Psoas muscle (tissue), 8 donors: Measurements from ENCODE around the gene GNAI3. TPM values are rescaled to one million over a fixed set of nuclear protein-coding genes. Genes with fewer than 3 reads are reported as not detected.
A peak's percentile ranks its signal among the peaks of the same experiment; 100 is the strongest.

ENCODE experiments used
- ATAC-seq, 4 donors: fragments of 200-7000 bp; cut with Tn5 transposase; one replicate each; pipeline ENCODE4 v1.9.1; 2020; ENCODE audit warnings: moderate library complexity in 3 of 4, mild to moderate bottlenecking in 2 of 4
- DNase-seq, 2 donors: peaks; one replicate each; pipeline ENCODE4 v3.0.0-alpha.2; 2020
- H3K27ac ChIP-seq: fragments of 200-600 bp; one replicate; pipeline ENCODE4 v1.8.0; 2022
- H3K27me3 ChIP-seq, 3 donors: fragments of 200-600 bp in 1 of 3; one replicate each; pipeline versions ENCODE4 v1.6.1 to v1.8.0; 2013 to 2022; ENCODE audit warnings: low read length in 2 of 3, mild to moderate bottlenecking in 2 of 3, moderate library complexity in 1 of 3; ENCODE audit not compliant: insufficient read depth in 3 of 3
- H3K36me3 ChIP-seq, 2 donors: fragments of 200-600 bp in 1 of 2; one replicate each; pipeline versions ENCODE4 v1.6.1 to v1.8.0; 2013 to 2022; ENCODE audit warnings: low read depth in 1 of 2, mild to moderate bottlenecking in 1 of 2, moderate library complexity in 1 of 2; ENCODE audit not compliant: insufficient read depth in 1 of 2
- H3K4me1 ChIP-seq: fragments of 200-600 bp; one replicate; pipeline ENCODE4 v1.8.0; 2022
- H3K4me3 ChIP-seq: fragments of 200-600 bp; one replicate; pipeline ENCODE4 v1.8.0; 2022; ENCODE audit warnings: mild to moderate bottlenecking
- H3K9me3 ChIP-seq: fragments of 200-600 bp; one replicate; pipeline ENCODE4 v1.8.0; 2022
- whole genome bisulfite sequencing, 3 donors: extraction: QIAGEN DNeasy Blood & Tissue Kit; methylation state at CpG; one replicate each; pipeline versions ENCODE4 v1.1.6 to v1.1.7; 2013; 5-methylcytosine and 5-hydroxymethylcytosine counted together
- intact Hi-C, 2 donors: fragments of 100-400 bp; cut with DNase I; formaldehyde crosslinking; loops; one replicate each; pipeline versions ENCODE4 v1.11.0 to v1.14.2; 2022
- polyA plus RNA-seq, 3 donors: library from polyadenylated mRNA; stranded (reverse); fragments of 200-250 nt; gene quantifications; one replicate each; pipeline ENCODE4 v1.2.3, GENCODE V29; 2013
- total RNA-seq, 4 donors: library from RNA; stranded (reverse); fragmentation: NEBNext Ultra II Directional in 2 of 4; extraction: Animal tissue kit (Norgen Biotek cat#: 25700) in 2 of 4; gene quantifications; one replicate each; pipeline versions ENCODE4 v1.2.1 to v1.2.4, GENCODE V29; 2021 to 2023
- TF ChIP-seq, protein P1 (sequence below): fragments of 200-600 bp; IDR thresholded peaks from one replicate; pipeline ENCODE4 v1.8.0; 2022; ENCODE audit warnings: antibody characterized with exemption
- donor health status: healthy with polysubstance abuse.
- donor health status: DM: no; HTN: no; CAD: no; lungs with moderate emphysema.
- donor health status: Bipolar disorder and iron deficiency.
- donor health status: healthy.
- donor health status: DM: yes; HTN: yes; CAD: no.
- donor health status: DM: no; HTN: no; CAD: no.
- donor health status: DM: no; HTN: no; CAD: no.
- donor health status: DM: yes; HTN: yes; CAD: no.

GNAI3 gene
- total and polyA plus RNA-seq, 7 donors: 0.96 to 2.9 (median 1.7) TPM

DNA sequence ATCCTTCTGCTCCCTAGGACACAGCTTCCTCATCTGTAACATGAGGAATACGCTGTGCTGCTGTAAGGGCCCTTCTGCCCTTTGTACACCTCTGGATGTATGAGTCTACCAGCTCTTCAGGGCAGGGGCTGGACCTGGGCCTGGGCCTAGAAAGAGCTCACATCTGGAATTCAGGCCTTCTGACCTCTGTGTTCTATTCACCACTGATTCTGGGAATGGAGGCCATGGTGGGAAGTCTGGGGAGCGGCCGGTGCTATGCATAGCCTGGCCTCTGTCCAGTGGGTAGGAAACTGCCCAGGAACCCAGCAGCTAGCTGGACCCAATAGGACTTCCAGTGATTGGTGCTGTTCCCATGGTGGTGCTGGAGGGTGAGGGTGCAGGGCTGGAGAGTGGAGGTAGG, 19.7 kb upstream of the GNAI3 start:
- Histone ChIP-seq H3K9me3 (no peaks in the 10 kb centered on the region), H3K4me1 (peaks cover 35% of the 10 kb centered on the region), H3K36me3 (no peaks in the 10 kb centered on the region), H3K4me3 (no peak overlapping the region), H3K27me3 (no peaks in the 10 kb centered on the region), H3K27ac (peak overlapping the region; percentile 83)
- ATAC-seq (no peak), DNase-seq (no peak)
- intact Hi-C loops: loop anchor here in 1 of 2 donors (5.0 kb wide), 1 partner anchor 111 kb away; no protein-coding TSS in a partner anchor
- WGBS, 3 donors: 64 to 75% (median 68%) methylated on average over 3 of the region's 3 CpGs
- TF ChIP-seq, protein P1, sequence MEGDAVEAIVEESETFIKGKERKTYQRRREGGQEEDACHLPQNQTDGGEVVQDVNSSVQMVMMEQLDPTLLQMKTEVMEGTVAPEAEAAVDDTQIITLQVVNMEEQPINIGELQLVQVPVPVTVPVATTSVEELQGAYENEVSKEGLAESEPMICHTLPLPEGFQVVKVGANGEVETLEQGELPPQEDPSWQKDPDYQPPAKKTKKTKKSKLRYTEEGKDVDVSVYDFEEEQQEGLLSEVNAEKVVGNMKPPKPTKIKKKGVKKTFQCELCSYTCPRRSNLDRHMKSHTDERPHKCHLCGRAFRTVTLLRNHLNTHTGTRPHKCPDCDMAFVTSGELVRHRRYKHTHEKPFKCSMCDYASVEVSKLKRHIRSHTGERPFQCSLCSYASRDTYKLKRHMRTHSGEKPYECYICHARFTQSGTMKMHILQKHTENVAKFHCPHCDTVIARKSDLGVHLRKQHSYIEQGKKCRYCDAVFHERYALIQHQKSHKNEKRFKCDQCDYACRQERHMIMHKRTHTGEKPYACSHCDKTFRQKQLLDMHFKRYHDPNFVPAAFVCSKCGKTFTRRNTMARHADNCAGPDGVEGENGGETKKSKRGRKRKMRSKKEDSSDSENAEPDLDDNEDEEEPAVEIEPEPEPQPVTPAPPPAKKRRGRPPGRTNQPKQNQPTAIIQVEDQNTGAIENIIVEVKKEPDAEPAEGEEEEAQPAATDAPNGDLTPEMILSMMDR: no peak

DNA sequence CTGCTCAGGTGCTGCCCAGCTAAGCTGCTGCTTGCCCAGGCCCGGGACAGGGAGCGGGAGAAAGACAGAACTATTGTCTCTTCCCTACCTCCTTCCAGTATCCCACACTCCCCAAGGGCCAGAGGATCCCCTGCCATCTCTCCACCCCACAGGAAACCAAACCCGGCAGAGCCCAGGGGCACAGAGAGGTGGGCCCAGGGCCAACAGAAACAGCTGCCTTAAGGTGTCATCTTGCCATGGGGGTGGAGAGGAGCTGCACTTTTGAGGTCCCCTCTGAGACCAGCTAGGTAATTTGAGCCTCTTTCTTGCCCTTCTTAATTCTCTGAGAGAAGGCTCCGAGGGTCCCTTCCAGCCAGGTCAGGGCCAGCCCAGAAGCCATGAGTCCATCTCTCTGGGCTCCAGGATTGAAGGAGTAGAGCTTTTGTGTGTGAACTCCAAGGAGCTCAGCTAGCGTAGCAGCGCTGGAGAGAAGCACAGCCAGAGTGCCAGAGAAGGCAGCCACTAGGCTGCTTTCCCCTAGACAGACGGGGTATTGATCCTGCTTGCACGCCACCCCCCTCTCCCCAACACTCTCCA, 18.4 kb upstream of the GNAI3 start:
- no peaks in the 10 kb centered on the region for H3K27me3 ChIP-seq
- peak; percentile 53 to 76 for DNase-seq
- peak overlapping the region; percentile 83 for H3K27ac ChIP-seq
- H3K9me3 ChIP-seq: no peaks in the 10 kb centered on the region
- peak overlapping the region; percentile 22 for H3K4me3 ChIP-seq
- TF ChIP-seq, protein P1: no peak
- peak; percentile 51 to 63 (median 59) for ATAC-seq
- intact Hi-C loops: loop anchor here (2.0 to 5.0 kb wide), 2 partner anchors 33 to 113 kb away; no protein-coding TSS in a partner anchor
- no peaks in the 10 kb centered on the region for H3K36me3 ChIP-seq
- H3K4me1 ChIP-seq: peaks cover 42% of the 10 kb centered on the region
- WGBS, 3 donors: 25 to 29% (median 25%) methylated on average over 8 of the region's 8 CpGs

DNA sequence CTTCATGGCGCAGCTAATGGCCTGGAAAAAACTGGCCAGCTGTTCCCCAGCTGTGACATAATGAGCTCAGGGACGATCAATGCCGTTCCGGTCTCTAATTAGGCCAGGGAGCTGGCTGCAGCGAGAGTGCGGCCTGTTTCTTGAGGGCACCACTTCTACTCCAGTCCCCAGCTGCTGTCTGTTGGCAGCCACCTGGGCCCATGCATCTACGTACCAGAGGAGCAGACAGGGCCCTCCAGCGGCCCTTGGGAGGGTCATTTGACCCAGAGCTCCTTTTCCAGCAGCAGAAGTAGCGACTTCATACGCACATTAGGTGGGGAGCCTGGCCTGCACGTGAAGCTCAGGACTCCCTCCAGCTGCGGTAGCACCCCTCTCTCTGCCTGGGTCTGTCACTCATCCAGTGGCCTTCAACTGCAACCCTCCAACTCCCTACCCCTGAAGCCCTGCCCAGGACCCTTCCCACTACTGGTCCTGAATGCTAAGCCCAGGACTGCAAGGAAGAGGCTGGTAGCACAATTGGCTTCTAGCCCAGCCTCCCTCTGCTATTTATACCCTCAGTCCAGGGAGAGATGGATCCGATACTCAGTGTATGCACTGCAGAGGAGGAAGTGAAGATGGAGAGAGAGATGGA, 17.8 kb upstream of the GNAI3 start:
- Histone ChIP-seq H3K27me3 (no peaks in the 10 kb centered on the region), H3K36me3 (no peaks in the 10 kb centered on the region), H3K27ac (peak overlapping the region; percentile 83), H3K9me3 (no peaks in the 10 kb centered on the region), H3K4me1 (peaks cover 48% of the 10 kb centered on the region), H3K4me3 (peak overlapping the region; percentile 22)
- ATAC-seq: peak; percentile 23 to 45 (median 42)
- TF ChIP-seq, protein P1: no peak
- peak in 1 of 2 donors; percentile 64 for DNase-seq
- 21 to 36% (median 26%) methylated on average over 13 of the region's 13 CpGs for WGBS, 3 donors
- intact Hi-C loops: loop anchor here in 1 of 2 donors (2.0 kb wide), 1 partner anchor 34 kb away; no protein-coding TSS in a partner anchor

DNA sequence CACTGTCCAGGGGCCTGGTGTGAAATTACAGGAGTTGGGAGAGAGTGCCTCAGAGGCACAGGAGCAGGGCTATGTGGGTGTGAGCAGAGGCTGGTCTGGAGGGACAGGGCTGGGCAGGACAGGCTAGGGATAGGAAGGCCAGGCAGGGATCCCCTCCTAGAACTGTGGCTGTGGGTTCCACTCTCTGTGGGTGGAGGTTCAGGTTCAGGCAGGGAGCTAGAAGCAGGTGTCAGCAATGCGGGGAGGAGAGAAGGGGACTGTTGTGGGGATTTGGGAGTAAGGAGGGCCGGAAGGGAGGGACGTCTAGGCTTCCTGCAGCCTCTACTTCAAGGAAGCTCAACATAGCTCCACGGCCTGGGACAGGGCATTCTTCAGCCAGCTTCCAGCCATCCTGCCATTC, 17.0 kb upstream of the GNAI3 start:
- peak overlapping the region; percentile 83 for H3K27ac ChIP-seq

More for the DNA sequence above, 17.0 kb upstream of the GNAI3 start:
- Histone ChIP-seq H3K36me3 (no peaks in the 10 kb centered on the region), H3K4me3 (no peak overlapping the region), H3K4me1 (peaks cover 56% of the 10 kb centered on the region), H3K27me3 (no peaks in the 10 kb centered on the region), H3K9me3 (no peaks in the 10 kb centered on the region)
- DNase-seq (no peak), ATAC-seq (no peak)
- TF ChIP-seq, protein P1: no peak
- WGBS, 3 donors: 34 to 76% (median 38%) methylated on average over 4 of the region's 4 CpGs
- intact Hi-C loops: loop anchor here in 1 of 2 donors (2.0 kb wide), 1 partner anchor 35 kb away; no protein-coding TSS in a partner anchor
